Keratinocyte (primary cell): ENCODE measurements around the gene JTB. TPM values are rescaled to one million over a fixed set of nuclear protein-coding genes. Genes with fewer than 3 reads are reported as not detected.

Experiments used
- DNase-seq: peaks from one replicate; pipeline ENCODE4 v3.0.0-alpha.2; 2011; ENCODE audit warnings: low read depth, missing footprints, low spot score
- FAIRE-seq: peaks from 2 replicates; lab custom pipeline; 2011; peaks lifted over from hg19 to GRCh38; lab: Jason Lieb, UNC
- H2AFZ ChIP-seq: 2 replicates; pipeline ENCODE4 v1.6.0; 2012; ENCODE audit warnings: low read length, control low read depth, inconsistent platforms; ENCODE audit not compliant: control insufficient read depth
- H3K27ac ChIP-seq: 2 replicates; pipeline ENCODE4 v1.5.1; 2011; ENCODE audit warnings: low read length; ENCODE audit not compliant: control insufficient read depth, insufficient read depth
- H3K27me3 ChIP-seq: 3 replicates; pipeline ENCODE4 v1.6.0; 2011; ENCODE audit warnings: low read length; ENCODE audit not compliant: control insufficient read depth, insufficient read depth; ENCODE audit errors: extremely low read depth
- H3K36me3 ChIP-seq, 2 experiments: 2 replicates in 1 of 2; 3 replicates in 1 of 2; pipeline ENCODE4 v1.5.1; 2011; ENCODE audit warnings: low read length in 2 of 2, mild to moderate bottlenecking in 1 of 2; ENCODE audit not compliant: control insufficient read depth in 2 of 2, insufficient read depth in 2 of 2; ENCODE audit errors: extremely low read depth in 1 of 2
- H3K4me1 ChIP-seq: 3 replicates; pipeline ENCODE4 v1.5.1; 2011; ENCODE audit warnings: low read length; ENCODE audit not compliant: control insufficient read depth, insufficient read depth; ENCODE audit errors: extremely low read depth
- H3K4me2 ChIP-seq: 3 replicates; pipeline ENCODE4 v1.6.0; 2011; ENCODE audit warnings: low read depth, low read length; ENCODE audit not compliant: control insufficient read depth, insufficient read depth; ENCODE audit errors: extremely low read depth
- H3K4me3 ChIP-seq, 3 experiments: fragments of 200-600 bp in 1 of 3; sonication (generic) in 1 of 3; 2 replicates in 2 of 3; 3 replicates in 1 of 3; pipeline ENCODE4 v1.5.1; 2011 to 2016; ENCODE audit warnings: low read length in 3 of 3, mild to moderate bottlenecking in 3 of 3, control low read depth in 2 of 3, inconsistent platforms in 1 of 3, low read depth in 1 of 3, mixed read lengths in 1 of 3, mixed run types in 1 of 3, moderate library complexity in 1 of 3; ENCODE audit not compliant: control insufficient read depth in 2 of 3, insufficient read depth in 2 of 3; ENCODE audit errors: extremely low read depth in 1 of 3
- H3K79me2 ChIP-seq: 2 replicates; pipeline ENCODE4 v1.6.0; 2012; ENCODE audit warnings: low read length; ENCODE audit not compliant: control insufficient read depth, insufficient read depth
- H3K9ac ChIP-seq: 3 replicates; pipeline ENCODE4 v1.6.0; 2011; ENCODE audit warnings: low read length; ENCODE audit not compliant: control insufficient read depth, insufficient read depth; ENCODE audit errors: extremely low read depth
- H3K9me1 ChIP-seq: 3 replicates; pipeline ENCODE4 v1.6.0; 2011; ENCODE audit warnings: low read length; ENCODE audit not compliant: control insufficient read depth, insufficient read depth; ENCODE audit errors: extremely low read depth
- H3K9me3 ChIP-seq: 2 replicates; pipeline ENCODE4 v1.5.1; 2012; ENCODE audit warnings: low read depth, low read length; ENCODE audit not compliant: control insufficient read depth
- H4K20me1 ChIP-seq: 3 replicates; pipeline ENCODE4 v1.6.0; 2011; ENCODE audit warnings: low read length; ENCODE audit not compliant: control insufficient read depth, insufficient read depth; ENCODE audit errors: extremely low read depth
- CTCF ChIP-seq, 3 experiments: IDR thresholded peaks in 1 of 3; conservative IDR thresholded peaks in 1 of 3; optimal IDR thresholded peaks in 1 of 3; 2 replicates in 2 of 3; 3 replicates in 1 of 3; pipeline versions ENCODE3 to v1.5.1; 2011; ENCODE audit warnings: low read length in 3 of 3, mild to moderate bottlenecking in 3 of 3, moderate library complexity in 2 of 3, control low read depth in 1 of 3, inconsistent platforms in 1 of 3; ENCODE audit not compliant: insufficient read depth in 2 of 3; ENCODE audit errors: extremely low read depth in 1 of 3
- EZH2 ChIP-seq: IDR thresholded peaks from one replicate; pipeline ENCODE4 v1.6.1; 2012; ENCODE audit warnings: inconsistent platforms, mild to moderate bottlenecking, low read length, moderate library complexity
- dilution Hi-C: fragments of 300-500 bp; cut with MboI; formaldehyde crosslinking; loops from one replicate; pipeline ENCODE4 v1.7.0; 2020; ENCODE audit warnings: low sequenced_read_pairs; ENCODE audit not compliant: extremely low pct_ligation_motif_present
- polyA plus RNA-seq, 5 experiments: library from polyadenylated mRNA; depleted of rRNA in 3 of 5; stranded (reverse) in 3 of 5; stranded (forward) in 1 of 5; unstranded in 1 of 5; fragments of >200 nt; gene quantifications; 1 replicate in 1 of 5; 2 replicates in 3 of 5; 3 replicates in 1 of 5; pipeline versions ENCODE4 v1.2.1 to v1.2.3, GENCODE V29; 2011 to 2012; ENCODE audit warnings: missing spikeins in 2 of 5, low read depth in 1 of 5, low replicate concordance in 1 of 5

Gene JTB
- polyA plus RNA-seq, 1 donor (not counting 4 experiments of a cell fraction or from before 2014, with no cell fraction given): 83.4 TPM

GRCh38 chr1:153934746-153935145 is 42.7 kb downstream of the JTB start:
- Histone ChIP-seq H3K4me1 (no peaks in the 10 kb centered on the region), H3K9ac (no peak overlapping the region), H3K27me3 (no peaks in the 10 kb centered on the region), H4K20me1 (no peaks in the 10 kb centered on the region), H3K27ac (no peak overlapping the region), H3K4me2 (no peak overlapping the region), H2AFZ (no peak overlapping the region), H3K36me3 (peaks cover 37 to 41% of the 10 kb centered on the region in 2 experiments), H3K9me3 (no peaks in the 10 kb centered on the region), H3K9me1 (no peaks in the 10 kb centered on the region), H3K79me2 (no peaks in the 10 kb centered on the region), H3K4me3 (no peak overlapping the region)
- DNase-seq (no peak), FAIRE-seq (no peak)
- dilution Hi-C loops: no loop called here
- no peak for TF ChIP-seq EZH2
- no peak for TF ChIP-seq CTCF (optimal IDR thresholded peaks at IDR 0.05 in 1 of 3, IDR thresholded peaks at IDR 0.05 in 1 of 3, conservative IDR thresholded peaks at IDR 0.05 in 1 of 3; ENCODE audit: extremely low read depth in 1 of 3, insufficient read depth in 2 of 3, low read length in 3 of 3)

GRCh38 chr1:153933955-153934354 is 43.5 kb downstream of the JTB start:
- Histone ChIP-seq H3K4me1 (no peaks in the 10 kb centered on the region), H3K36me3 (peaks cover 32 to 40% of the 10 kb centered on the region in 2 experiments)
- FAIRE-seq: no peak

More at GRCh38 chr1:153933955-153934354, 43.5 kb downstream of the JTB start:
- DNase-seq: no peak
- Histone ChIP-seq H3K27me3 (no peaks in the 10 kb centered on the region), H3K9me1 (no peaks in the 10 kb centered on the region), H3K79me2 (no peaks in the 10 kb centered on the region), H3K9me3 (no peaks in the 10 kb centered on the region), H3K9ac (no peak overlapping the region), H3K4me2 (no peak overlapping the region), H3K4me3 (no peak overlapping the region), H3K27ac (no peak overlapping the region), H4K20me1 (no peaks in the 10 kb centered on the region), H2AFZ (no peak overlapping the region)
- dilution Hi-C loops: no loop called here
- no peak for TF ChIP-seq CTCF (optimal IDR thresholded peaks at IDR 0.05 in 1 of 3, IDR thresholded peaks at IDR 0.05 in 1 of 3, conservative IDR thresholded peaks at IDR 0.05 in 1 of 3; ENCODE audit: extremely low read depth in 1 of 3, insufficient read depth in 2 of 3, low read length in 3 of 3)
- TF ChIP-seq EZH2: no peak
